PC-3 (cell line): Measurements from ENCODE around the gene APCDD1L.

Experiments used
- CTCF ChIP-seq: fragments of 300-600 bp; sonication (generic); conservative IDR thresholded peaks from 2 replicates; pipeline ENCODE4 v1.5.1; 2017; ENCODE audit warnings: antibody characterized with exemption, low read depth, mild to moderate bottlenecking, low read length
- EZH2 ChIP-seq: fragments of 300-600 bp; sonication (generic); IDR thresholded peaks from one replicate; pipeline ENCODE4 v1.6.1; 2017; ENCODE audit warnings: antibody characterized with exemption, mild to moderate bottlenecking, low read length; ENCODE audit not compliant: unreplicated experiment
- EZH2phosphoT487 ChIP-seq: fragments of 300-600 bp; sonication (generic); IDR thresholded peaks from 2 replicates; pipeline ENCODE4 v1.6.1; 2018; ENCODE audit warnings: mild to moderate bottlenecking, antibody characterized with exemption, low read length, borderline replicate concordance

DNA sequence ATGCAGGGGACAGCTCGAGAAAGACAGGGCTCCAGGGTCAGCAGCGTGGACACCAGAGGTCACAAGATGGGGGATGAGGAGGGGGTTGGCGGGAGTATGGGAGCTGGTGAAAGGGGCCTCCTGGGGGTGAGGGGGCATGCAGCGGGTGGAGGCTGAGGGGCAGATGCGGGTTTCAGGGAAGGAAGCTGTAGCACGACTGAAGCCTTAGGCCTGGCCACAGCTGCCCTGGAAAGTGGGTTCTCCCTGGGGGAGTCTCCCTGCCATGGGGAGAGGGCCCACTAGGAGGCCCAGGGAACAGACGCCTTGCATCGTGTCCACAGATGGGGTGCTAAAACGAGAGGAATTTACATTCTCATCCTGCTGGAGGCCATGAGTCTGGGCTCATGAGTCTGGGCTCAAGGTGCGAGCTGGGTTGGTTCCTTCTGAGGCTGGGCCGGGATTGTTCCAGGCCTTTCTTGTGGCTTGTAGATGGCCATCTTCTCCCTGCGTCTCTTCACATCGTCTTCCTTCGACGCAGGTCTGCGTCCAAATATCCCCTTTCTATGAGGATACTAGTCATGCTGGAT, 18.0 kb downstream of the APCDD1L start:
- no peak for TF ChIP-seq CTCF
- no peak for TF ChIP-seq EZH2
- TF ChIP-seq EZH2phosphoT487 = no peak
